Stimulated activated CD4-positive, alpha-beta T cell treated with anti-CD3 and anti-CD28 coated beads, Interleukin-2, amount 100 ng/mL, for 4 hours (primary cell): ENCODE results near the gene SPNS2.

Experiments used
- DNase-seq: peaks from one replicate; pipeline ENCODE4 v3.0.0-alpha.2; 2020; ENCODE audit warnings: low read depth

SPNS2 gene

GRCh38 chr17:4480929-4481898 is 17.5 kb upstream of the SPNS2 start:
- DNase-seq, result peak; percentile 13

GRCh38 chr17:4482338-4483011 is 16.2 kb upstream of the SPNS2 start:
- DNase-seq, result no peak

GRCh38 chr17:4483012-4483840 is 15.5 kb upstream of the SPNS2 start:
- DNase-seq, result no peak

GRCh38 chr17:4485676-4486646 is 12.7 kb upstream of the SPNS2 start:
- DNase-seq, result peak; percentile 40

- no peak for DNase-seq
Observed at GRCh38 chr17:4487296-4487695, 11.4 kb upstream of the SPNS2 start.

GRCh38 chr17:4487820-4488716 is 10.6 kb upstream of the SPNS2 start:
- DNase-seq, result no peak

- no peak for DNase-seq
Observed at GRCh38 chr17:4488989-4489595, 9.6 kb upstream of the SPNS2 start.

- DNase-seq, result no peak
Observed at GRCh38 chr17:4490109-4490591, 8.5 kb upstream of the SPNS2 start.

- DNase-seq, result no peak
Observed at GRCh38 chr17:4490637-4491061, 8.0 kb upstream of the SPNS2 start.

GRCh38 chr17:4492721-4493561 is 5.7 kb upstream of the SPNS2 start:
- no peak for DNase-seq

GRCh38 chr17:4497101-4497824 is 1.4 kb upstream of the SPNS2 start:
- DNase-seq, result no peak

GRCh38 chr17:4499431-4500190 is 930 bp downstream of the SPNS2 start:
- DNase-seq, result no peak

- no peak for DNase-seq
Observed at GRCh38 chr17:4500191-4500571, 1.5 kb downstream of the SPNS2 start.

GRCh38 chr17:4501295-4501949 is 2.7 kb downstream of the SPNS2 start:
- DNase-seq, result no peak

GRCh38 chr17:4502466-4503154 is 3.9 kb downstream of the SPNS2 start:
- DNase-seq, result no peak
